GM12892 (cell line): ENCODE measurements around the gene RHAG.

ENCODE experiments used
- POLR2A ChIP-seq: IDR thresholded peaks from 2 replicates; pipeline ENCODE4 v1.6.1; 2011; ENCODE audit warnings: low read depth, low read length, control low read depth
- POLR2AphosphoS5 ChIP-seq: IDR thresholded peaks from 2 replicates; pipeline ENCODE4 v1.6.1; 2011; ENCODE audit warnings: low read depth, low read length, control low read depth
- TAF1 ChIP-seq: IDR thresholded peaks from 2 replicates; pipeline ENCODE4 v1.6.1; 2011; ENCODE audit warnings: low read depth, mild to moderate bottlenecking, control low read depth, low read length, borderline replicate concordance

DNA sequence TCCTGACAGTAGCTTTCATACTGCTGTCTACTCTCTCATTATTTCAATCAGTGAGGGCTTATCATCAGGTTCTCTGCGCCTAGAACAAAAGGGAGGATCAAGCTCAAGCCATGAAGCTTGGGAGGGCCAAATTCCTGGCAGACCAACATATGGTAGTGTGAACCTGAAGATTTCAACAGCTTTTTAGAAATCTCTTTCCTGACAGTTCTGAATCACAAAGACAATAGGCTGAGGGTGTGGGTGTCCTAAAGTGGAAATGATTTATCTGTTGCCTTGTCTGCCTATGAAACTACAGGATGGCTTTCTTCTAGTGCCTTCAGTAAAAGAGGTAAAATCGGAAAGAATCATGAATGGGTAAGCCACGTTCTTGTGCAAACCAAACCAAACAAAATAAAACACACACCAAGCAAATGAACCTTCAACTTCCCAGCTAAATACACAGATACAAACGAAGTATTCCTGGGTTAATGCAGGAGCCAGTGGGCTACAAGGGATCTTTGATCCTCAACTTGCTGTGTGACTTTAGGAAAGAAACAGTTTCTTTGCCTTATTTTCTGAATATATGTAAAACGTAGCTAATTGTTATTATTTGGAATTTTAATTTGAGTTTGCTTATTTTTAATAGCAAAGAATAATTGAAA, 2.7 kb upstream of the RHAG start:
- no peak for TF ChIP-seq POLR2A
- TF ChIP-seq POLR2AphosphoS5: no peak
- no peak for TF ChIP-seq TAF1
